Gastroesophageal sphincter (tissue), 3 donors: ENCODE results near the gene KYAT1.

Experiments used
- CTCF ChIP-seq, 4 experiments: fragments of 200-600 bp in 2 of 4; fragments of 450-650 bp in 2 of 4; sonication (generic) in 1 of 4; IDR thresholded peaks; one replicate each; pipeline ENCODE4 v1.5.1; 2017 to 2019; ENCODE audit warnings: antibody characterized with exemption in 4 of 4, mild to moderate bottlenecking in 2 of 4, moderate library complexity in 2 of 4
- EP300 ChIP-seq: sonication (generic); formaldehyde crosslinking; IDR thresholded peaks from one replicate; pipeline ENCODE4 v1.6.1; 2017; ENCODE audit warnings: antibody characterized with exemption, mild to moderate bottlenecking
- POLR2A ChIP-seq, 2 donors: fragments of 450-650 bp; IDR thresholded peaks; one replicate each; pipeline ENCODE4 v1.6.1; 2017; ENCODE audit warnings: antibody characterized with exemption in 2 of 2, mild to moderate bottlenecking in 2 of 2, moderate library complexity in 1 of 2

GRCh38 chr9:128929560-128929959 is 47.8 kb upstream of the KYAT1 start:
- TF ChIP-seq POLR2A (IDR thresholded peaks at IDR 0.05): no peak
- TF ChIP-seq CTCF (IDR thresholded peaks at IDR 0.05): no peak
- no peak for TF ChIP-seq EP300
